ENCODE results near the gene ENDOV. TPM values are rescaled to one million over a fixed set of nuclear protein-coding genes. Genes with fewer than 3 reads are reported as not detected.

The ENDOV gene
- total and polyA plus RNA-seq, 8 donors: 2.3 to 122 (median 13.2) TPM

GRCh38 chr17:80380555-80381002 is 34.4 kb upstream of the ENDOV start:
- no peaks in the 10 kb centered on the region for H3K4me1 ChIP-seq
- intact Hi-C loops (cut with DNase I; ENCODE audit: low total_unique reads): loop anchor here (5.0 kb wide), 1 partner anchor 98 kb away; no protein-coding TSS in a partner anchor
- no peaks in the 10 kb centered on the region for H3K9me3 ChIP-seq
- H3K4me3 ChIP-seq: no peak overlapping the region
- no peak overlapping the region for H3K27ac ChIP-seq
- DNase-seq: no peak
- no peaks in the 10 kb centered on the region for H3K27me3 ChIP-seq
- TF ChIP-seq POLR2AphosphoS5 (IDR thresholded peaks at IDR 0.05): no peak
- TF ChIP-seq POLR2A (IDR thresholded peaks at IDR 0.05): no peak
- TF ChIP-seq CTCF (IDR thresholded peaks at IDR 0.05): no peak
- TF ChIP-seq EP300 (IDR thresholded peaks at IDR 0.05): no peak
- 87 to 90% (median 88%) methylated on average over 21 of the region's 21 CpGs for WGBS, 5 donors
- peaks cover 89 to 100% (median 100%) of the 10 kb centered on the region in 4 donors for H3K36me3 ChIP-seq

- DNase-seq: no peak
- Histone ChIP-seq H3K9me3 (no peaks in the 10 kb centered on the region), H3K4me1 (no peaks in the 10 kb centered on the region), H3K36me3 (peaks cover 89 to 100% (median 100%) of the 10 kb centered on the region in 4 donors), H3K27ac (no peak overlapping the region), H3K27me3 (no peaks in the 10 kb centered on the region), H3K4me3 (no peak overlapping the region)
- WGBS, 5 donors: 93 to 97% (median 95%) methylated on average over 17 to 18 of the region's 18 CpGs
- intact Hi-C loops (cut with DNase I; ENCODE audit: low total_unique reads): loop anchor here (5.0 kb wide), 1 partner anchor 99 kb away; no protein-coding TSS in a partner anchor
- TF ChIP-seq POLR2AphosphoS5 (IDR thresholded peaks at IDR 0.05) (no peak), POLR2A (IDR thresholded peaks at IDR 0.05) (no peak), CTCF (IDR thresholded peaks at IDR 0.05) (no peak), EP300 (IDR thresholded peaks at IDR 0.05) (no peak)
Measured at GRCh38 chr17:80381416-80381923, 33.5 kb upstream of the ENDOV start.

- intact Hi-C loops (cut with DNase I; ENCODE audit: low total_unique reads): loop anchor here (5.0 kb wide), 1 partner anchor 100 kb away; no protein-coding TSS in a partner anchor
- WGBS, 5 donors: 93 to 97% (median 96%) methylated on average over 3 of the region's 3 CpGs
- H3K4me3 ChIP-seq: no peak overlapping the region
- peaks cover 89 to 100% (median 100%) of the 10 kb centered on the region in 4 donors for H3K36me3 ChIP-seq
- no peak overlapping the region for H3K27ac ChIP-seq
- H3K27me3 ChIP-seq: no peaks in the 10 kb centered on the region
- no peaks in the 10 kb centered on the region for H3K9me3 ChIP-seq
- DNase-seq: no peak
- no peaks in the 10 kb centered on the region for H3K4me1 ChIP-seq
- TF ChIP-seq CTCF (IDR thresholded peaks at IDR 0.05) (no peak), POLR2AphosphoS5 (IDR thresholded peaks at IDR 0.05) (no peak), EP300 (IDR thresholded peaks at IDR 0.05) (no peak), POLR2A (IDR thresholded peaks at IDR 0.05) (no peak)
Measured at GRCh38 chr17:80382446-80382845, 32.5 kb upstream of the ENDOV start.

GRCh38 chr17:80382956-80383355 is 32.0 kb upstream of the ENDOV start:
- intact Hi-C loops (cut with DNase I; ENCODE audit: low total_unique reads): loop anchor here (5.0 kb wide), 1 partner anchor 101 kb away; no protein-coding TSS in a partner anchor
- Histone ChIP-seq H3K27ac (no peak overlapping the region), H3K9me3 (no peaks in the 10 kb centered on the region), H3K4me3 (no peak overlapping the region), H3K4me1 (no peaks in the 10 kb centered on the region), H3K27me3 (no peaks in the 10 kb centered on the region), H3K36me3 (peaks cover 87 to 100% (median 100%) of the 10 kb centered on the region in 4 donors)
- WGBS, 5 donors: 88 to 93% (median 92%) methylated on average over 8 of the region's 8 CpGs
- DNase-seq: no peak
- no peak for TF ChIP-seq POLR2AphosphoS5 (IDR thresholded peaks at IDR 0.05)
- TF ChIP-seq CTCF (IDR thresholded peaks at IDR 0.05): no peak
- TF ChIP-seq EP300 (IDR thresholded peaks at IDR 0.05): no peak
- TF ChIP-seq POLR2A (IDR thresholded peaks at IDR 0.05): no peak

All from stomach (tissue), 9 donors.